ENCODE measurements around the gene B3GALT4.
A peak's percentile ranks its signal among the peaks of the same experiment; 100 is the strongest.
"Not testable (repeated sequence)": the region's sequence is repeated elsewhere in the genome, so short reads cannot be mapped to it uniquely, and the experiment has no call there.

B3GALT4 gene

DNA sequence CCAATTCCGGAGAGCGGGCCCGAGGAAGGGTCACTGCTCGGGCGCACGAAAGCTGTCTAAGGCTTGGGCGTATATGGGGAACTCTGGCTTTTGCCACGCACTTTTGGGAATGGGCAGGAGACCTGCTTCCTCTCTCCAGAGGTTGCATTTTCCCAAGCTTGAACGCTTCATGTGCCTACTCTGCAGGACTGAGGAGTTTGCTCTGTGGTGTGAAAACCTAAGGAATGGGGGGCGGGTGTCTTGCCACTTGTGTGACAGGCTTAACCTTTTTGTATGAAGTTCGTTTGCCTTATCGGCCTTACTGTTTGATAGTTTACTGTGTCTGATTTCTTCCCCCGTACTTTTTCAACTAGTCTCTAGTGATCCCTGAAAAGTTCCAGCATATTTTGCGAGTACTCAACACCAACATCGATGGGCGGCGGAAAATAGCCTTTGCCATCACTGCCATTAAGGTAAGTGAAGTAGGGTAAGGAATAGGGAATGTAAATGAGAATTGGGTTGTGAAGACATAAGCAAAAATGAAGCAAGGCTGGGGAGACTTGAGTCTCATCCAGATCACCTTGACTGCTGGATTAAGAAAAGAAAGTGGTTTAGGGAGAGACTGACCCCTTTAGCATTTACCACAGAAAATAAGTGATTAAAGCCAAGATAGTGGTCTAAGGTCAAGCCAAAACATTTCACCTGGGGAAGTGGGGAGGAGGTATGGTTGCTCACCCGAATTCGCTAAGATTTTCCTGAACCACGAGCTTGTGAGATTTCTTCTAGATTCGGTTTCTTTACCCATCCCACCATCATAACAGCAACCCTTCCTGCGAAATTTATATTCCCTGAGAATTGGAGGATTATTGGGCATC lies 4.4 kb upstream of the B3GALT4 start:
- DNase-seq (ENCODE audit: low read depth), result no peak

DNA sequence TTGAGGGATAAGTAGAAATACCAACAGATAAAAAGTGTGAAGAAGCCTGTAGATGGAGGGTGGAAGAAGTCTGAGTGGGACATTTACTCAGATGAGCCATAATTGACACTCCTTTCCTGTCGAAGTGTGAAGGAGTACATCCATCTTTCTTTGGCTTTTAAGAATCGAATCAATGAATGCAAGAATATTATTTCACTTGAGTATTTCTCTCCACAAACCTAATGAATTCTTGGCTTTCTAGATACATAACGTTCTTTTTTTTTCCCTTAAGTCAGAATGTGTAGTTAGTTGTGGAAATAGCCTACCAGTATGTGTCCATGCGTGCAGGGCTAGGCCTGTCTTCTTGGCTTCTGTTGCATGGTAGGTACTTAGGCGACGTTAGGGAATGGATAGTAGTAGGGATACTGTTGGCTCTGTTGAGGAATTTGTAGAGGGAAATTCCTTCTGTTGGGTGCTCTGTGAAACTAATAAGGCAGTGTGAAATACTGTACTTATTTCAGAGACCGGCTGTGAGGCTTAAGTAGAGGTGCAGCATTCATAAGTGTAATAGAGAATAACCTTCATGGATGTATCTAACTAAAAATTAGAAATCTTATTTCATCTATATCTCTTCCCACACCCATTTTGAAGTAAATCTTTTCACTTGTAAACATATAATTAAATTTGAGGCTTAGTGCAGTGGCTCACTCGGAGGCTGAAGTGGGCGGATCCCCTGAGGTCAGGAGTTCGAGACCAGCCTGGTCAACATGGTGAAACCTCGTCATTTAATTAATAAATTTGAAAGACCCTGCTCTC lies 3.6 kb upstream of the B3GALT4 start:
- no peak for DNase-seq (ENCODE audit: low read depth)

DNA sequence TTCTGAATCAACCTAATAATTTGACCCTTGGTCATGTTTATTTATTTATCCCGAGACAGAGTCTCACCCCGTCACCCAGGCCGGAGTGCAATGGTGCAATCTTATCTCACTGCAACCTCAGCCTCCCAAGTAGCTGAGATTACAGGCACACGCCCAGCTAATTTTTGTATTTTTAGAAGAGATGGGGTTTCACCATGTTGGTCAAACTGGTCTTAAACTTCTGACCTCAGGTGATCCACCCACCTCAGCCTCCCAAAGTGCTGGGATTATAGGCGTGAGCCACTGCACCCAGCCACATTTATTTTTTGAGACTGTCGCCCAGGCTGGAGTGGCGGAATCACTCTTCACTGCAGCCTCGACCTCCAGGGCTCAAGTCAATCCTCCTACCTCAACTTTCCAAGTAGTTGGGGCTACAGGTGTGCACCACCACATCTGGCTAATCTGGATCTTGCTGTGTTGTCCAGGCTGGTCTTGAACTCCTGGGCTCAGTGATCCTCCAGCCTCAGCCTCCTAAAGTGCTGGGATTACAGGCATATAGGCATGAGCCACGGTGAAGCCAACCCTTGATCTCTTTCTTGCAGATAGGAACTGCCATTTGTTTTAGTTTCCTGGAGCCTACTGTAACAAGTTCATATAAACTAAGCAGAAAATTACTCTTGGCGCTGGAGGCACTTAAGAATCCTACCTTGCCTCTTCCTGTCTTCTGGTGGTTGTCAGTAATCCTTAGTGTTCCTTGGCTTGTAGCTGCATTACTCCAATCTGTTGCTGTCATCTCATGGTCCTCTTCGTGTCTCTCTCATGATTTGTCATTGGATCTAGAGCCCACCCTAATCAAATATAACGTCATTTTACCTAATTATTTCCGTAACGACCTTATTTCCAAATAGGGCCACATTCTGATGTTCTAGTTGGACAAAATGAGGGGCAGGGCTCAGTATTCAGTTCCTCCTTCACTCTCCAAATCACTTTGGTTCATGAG lies 2.7 kb upstream of the B3GALT4 start:
- no peak for DNase-seq (ENCODE audit: low read depth)

DNA sequence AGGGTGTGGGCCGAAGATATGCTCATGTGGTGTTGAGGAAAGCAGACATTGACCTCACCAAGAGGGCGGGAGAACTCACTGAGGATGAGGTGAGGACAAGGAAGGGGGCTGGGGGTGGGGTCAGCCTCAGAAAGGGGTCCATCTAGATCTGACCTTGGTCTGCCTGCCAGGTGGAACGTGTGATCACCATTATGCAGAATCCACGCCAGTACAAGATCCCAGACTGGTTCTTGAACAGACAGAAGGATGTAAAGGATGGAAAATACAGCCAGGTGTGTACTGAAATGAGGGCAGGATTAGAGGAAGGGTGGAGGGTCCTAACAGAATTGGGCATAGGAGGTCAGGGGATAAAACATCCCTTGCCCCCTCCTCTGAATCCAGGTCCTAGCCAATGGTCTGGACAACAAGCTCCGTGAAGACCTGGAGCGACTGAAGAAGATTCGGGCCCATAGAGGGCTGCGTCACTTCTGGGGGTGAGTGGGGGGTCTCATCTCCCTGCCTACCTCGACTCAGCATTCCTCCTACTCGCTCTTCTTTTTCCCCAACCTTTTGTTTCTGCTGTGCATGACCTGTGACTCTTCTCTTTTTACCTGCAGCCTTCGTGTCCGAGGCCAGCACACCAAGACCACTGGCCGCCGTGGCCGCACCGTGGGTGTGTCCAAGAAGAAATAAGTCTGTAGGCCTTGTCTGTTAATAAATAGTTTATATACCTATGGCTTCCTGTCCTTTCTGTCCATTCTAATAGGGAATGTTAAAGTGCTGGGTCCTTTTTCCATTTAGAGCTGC lies 935 bp upstream of the B3GALT4 start:
- not testable (repeated sequence) for DNase-seq (ENCODE audit: low read depth)

DNA sequence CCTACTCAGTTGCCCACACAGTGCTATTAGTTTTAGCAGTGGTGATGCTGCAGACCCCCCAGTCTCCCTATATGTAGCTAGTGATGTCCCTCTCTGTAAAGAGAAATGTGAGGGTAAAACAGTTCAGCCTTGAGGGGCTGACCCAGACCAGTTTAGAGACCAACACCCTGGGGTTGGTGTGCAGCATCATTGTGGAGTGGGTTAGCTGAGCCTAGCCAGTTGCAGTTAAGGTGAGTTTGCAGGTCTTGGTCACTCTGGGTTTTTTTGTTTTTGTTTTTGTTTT lies 401 bp upstream of the B3GALT4 start:
- DNase-seq (ENCODE audit: low read depth), result no peak

GRCh38 chr6:33277663-33278391 lies 904 bp downstream of the B3GALT4 start:
- DNase-seq (ENCODE audit: low read depth), result no peak

DNA sequence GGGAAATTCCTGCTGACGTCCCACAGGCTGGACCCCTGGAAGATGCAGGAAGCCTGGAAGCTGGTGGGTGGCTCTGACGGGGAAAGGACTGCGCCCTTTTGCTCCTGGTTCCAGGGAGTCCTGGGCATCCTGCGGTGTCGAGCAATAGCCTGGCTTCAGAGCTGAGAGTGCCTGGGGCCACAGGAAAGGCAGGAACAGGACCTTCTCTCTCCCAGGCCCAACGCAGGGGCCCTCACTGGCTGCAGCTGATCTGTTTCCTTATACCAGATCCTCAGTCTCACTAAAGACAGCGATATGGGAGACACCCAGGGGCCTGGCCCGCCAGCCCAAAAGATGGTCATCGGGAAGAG lies 1.4 kb downstream of the B3GALT4 start:
- DNase-seq (ENCODE audit: low read depth), result no peak

DNA sequence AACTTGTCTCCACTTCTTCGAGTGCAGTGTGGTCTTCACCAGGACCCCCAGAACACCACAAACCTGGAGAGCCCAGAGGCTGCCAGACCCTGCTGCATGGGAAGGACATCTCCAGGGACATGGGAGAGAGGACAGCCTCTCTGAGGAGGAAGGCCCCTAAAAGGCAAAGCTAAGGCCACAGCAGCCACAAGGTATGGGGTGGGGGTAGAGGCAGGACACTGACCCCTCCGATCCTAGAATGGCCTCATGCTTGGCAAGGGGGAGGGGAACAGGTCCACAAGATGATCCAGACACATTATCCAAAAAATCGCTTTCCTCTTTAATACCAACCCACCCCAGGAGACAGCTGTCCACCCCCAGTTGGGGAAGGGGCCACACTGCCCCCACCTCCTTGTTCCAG lies 1.9 kb downstream of the B3GALT4 start:
- no peak for DNase-seq (ENCODE audit: low read depth)

DNA sequence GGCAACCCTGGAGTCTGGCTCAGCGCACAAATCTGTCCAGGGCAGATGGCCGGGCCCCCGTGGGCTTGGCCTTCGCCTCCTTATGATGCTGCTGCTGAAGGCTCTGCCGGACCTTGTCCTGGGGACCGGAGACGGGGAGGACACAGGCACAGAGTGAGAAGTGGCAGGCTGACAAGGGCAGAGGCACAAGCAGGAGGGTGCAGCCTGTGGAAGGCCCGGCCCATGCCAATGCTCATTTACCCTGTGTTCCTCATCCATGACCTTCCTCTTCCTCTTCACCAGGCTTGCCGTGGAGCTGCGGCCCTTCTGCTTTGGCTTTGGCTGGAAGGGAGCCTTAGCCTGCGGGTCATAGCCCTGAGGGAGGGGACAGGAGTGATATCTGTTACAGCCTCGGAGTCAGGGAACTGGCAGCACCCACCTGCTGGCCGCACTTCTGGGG lies 2.4 kb downstream of the B3GALT4 start:
- no peak for DNase-seq (ENCODE audit: low read depth)

GRCh38 chr6:33279971-33280511 lies 3.1 kb downstream of the B3GALT4 start:
- DNase-seq (ENCODE audit: low read depth), result no peak

DNA sequence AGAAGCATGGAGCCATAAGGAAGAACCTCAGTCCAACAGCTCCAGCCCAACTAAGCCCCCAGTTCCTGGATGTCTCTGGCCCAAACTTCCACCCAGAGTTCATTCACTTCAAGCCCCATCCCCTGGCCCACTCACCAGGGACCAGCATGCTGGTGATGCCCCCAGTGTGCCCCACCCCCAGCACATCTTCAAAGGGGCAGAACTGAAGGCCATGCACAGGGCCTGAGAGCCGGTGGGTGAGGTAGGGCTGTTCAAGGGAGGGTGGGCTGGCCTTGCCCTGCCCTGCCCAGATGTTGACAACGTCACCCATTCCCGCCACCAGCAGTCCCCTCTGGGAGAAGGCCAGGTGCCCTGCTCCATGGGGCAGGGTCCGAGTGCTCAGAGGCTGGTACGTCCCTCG lies 3.6 kb downstream of the B3GALT4 start:
- no peak for DNase-seq (ENCODE audit: low read depth)

DNA sequence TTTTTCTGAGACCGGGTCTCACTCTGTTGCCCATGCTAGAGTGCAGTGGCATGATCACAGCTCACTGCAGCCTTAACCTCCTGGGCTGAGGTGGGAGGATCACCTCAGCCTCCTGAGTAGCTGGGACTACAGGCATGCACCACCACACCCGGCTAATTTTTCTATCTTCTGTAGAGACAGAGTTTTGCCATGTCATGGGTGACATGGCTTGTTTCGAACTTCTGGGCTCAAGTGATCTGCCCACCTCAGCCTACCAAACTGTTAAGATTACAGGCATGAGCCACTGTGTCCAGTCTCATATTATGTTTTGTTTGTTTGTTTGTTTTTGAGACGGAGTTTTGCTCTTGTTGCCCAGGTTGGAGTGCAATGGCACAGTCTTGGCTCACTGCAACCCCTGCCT lies 8.3 kb downstream of the B3GALT4 start:
- not testable (repeated sequence) for DNase-seq (ENCODE audit: low read depth)

DNA sequence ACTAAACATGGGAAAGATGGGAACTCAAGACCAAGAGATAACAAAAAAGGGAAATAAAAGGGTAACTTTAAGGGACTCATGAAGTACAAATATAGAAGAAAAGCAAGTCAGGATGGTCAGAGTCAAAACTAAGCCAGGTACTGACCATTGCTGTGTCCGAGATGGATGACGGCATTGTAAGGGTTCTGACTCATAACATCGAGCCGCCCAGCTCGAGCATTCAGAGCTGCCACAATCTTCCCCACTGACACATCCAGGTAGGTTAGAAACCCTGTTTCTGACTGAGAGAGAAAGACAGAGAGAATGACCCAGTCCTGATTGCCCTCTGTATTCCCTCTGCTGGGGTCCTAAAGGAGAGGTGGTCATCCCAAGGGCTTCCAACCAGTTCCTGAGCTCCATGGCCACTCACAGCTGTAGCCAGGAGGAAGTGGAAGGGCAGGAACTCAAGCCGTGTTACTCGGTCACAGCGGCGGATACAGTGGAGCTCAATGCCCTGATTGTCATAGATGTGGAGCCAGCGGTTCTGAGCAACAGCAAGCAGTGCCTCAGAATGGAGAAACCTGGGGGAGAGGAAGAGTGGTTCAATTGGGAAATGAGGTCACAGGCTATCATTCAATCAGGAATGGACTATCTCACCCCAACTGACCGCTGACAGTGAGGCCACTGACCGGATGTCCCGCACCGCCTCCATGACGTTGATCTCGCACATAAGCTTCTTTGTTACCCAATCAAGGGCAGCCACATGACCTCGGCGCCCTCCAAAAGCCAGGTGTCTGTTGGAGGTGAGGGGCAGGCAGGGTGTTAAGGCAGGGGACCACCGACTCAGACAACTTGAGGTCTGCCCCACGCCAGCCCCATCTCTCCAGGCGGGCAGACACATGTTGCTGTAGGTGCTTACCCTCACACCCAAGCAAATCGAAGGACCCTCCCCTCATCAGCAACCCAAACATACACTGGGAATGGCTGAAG lies 10.3 kb downstream of the B3GALT4 start:
- no peak for DNase-seq (ENCODE audit: low read depth)

DNA sequence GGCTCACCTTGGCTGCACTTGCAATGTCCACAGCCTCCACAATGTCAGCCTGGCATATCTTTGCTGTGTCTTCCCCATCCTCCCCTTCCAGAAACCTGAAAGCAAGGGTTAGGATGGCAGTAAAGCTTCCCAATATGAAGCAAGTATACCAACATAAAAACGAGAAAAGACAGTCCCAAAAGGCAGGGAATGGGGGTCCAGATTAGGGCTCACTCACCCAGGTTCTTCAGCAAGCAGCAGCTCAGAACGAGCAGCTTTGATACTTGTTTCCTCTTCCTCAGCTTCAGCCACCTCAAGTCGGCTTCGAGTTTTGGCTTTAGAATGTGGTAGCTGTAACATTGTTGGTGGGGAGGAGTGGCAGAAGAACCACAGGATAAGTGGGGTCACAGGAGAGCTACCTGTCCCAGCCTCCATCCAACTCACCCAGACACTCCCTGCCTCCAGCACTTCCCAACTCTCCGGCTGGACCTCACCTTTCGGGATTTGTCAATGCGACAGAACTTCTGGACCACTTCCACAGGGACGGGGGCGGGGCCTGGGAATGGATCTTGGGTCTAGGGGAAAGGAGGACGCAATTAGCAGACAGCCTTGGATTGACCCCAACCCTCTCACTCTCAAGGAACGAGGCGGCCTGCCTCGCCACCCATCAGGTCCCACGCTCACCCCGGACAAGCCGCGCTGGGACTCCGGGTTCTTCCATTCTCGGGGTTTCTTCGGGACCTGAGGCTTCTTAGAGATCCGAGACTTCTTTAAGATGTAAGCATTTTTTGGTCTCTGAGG lies 11.4 kb downstream of the B3GALT4 start:
- no peak for DNase-seq (ENCODE audit: low read depth)

GRCh38 chr6:33288921-33289783 lies 12.2 kb downstream of the B3GALT4 start, which contains the start of the genes PFDN6 and WDR46:
Gene PFDN6 (plus strand): TSS chr6:33289601. CDS start chr6:33289857, 256 bp downstream.
Gene WDR46 (minus strand): TSS chr6:33289239. CDS start chr6:33289170, 69 bp downstream.
- DNase-seq (ENCODE audit: low read depth), result peak; percentile 64

DNA sequence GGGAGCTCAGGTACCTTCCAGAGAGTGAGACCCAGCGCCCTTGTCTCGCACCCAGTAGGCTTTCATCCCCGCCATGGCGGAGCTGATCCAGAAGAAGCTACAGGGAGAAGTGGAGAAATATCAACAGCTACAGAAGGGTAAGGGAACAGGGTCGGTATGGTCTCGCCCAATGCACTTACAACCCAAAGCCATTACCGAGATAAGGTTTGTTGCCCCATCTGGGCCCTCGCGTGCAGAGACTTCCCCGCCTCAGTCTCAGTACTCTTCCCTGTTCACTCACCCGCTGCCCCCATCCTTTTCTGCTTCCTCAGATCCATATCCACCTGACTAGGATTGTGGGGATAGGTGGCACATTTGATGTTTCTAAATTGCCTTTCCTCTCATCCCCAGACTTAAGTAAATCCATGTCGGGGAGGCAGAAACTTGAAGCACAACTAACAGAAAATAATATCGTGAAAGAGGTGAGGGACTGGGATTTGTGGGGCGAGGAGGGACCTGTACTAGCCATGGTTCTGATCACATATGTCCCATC lies 12.9 kb downstream of the B3GALT4 start:
- no peak for DNase-seq (ENCODE audit: low read depth)

DNA sequence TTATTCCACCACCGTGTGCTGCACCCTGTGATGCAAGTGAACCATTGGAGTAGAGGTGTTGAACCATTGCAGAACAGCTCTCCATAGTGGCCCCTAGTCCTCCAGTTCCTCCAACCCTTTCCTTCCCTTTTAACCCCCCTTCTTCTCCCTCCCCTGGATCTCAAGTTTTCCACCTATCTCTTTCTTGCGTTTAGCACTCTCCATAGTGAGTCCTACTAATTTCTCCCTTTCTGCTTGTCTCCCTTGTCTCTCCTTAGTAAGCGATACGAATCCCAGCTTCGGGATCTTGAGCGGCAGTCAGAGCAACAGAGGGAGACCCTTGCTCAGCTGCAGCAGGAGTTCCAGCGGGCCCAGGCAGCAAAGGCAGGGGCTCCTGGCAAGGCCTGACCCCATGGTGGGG lies 13.5 kb downstream of the B3GALT4 start:
- no peak for DNase-seq (ENCODE audit: low read depth)

Measured in stimulated activated CD8-positive, alpha-beta memory T cell treated with anti-CD3 and anti-CD28 coated beads, Interleukin-7, amount 100 ng/mL, for 24 hours (primary cell).